Fibroblast of the aortic adventitia (primary cell): ENCODE measurements around the gene TMEM203. TPM values are rescaled to one million over a fixed set of nuclear protein-coding genes. Genes with fewer than 3 reads are reported as not detected.

Experiments
- DNase-seq: peaks from one replicate; pipeline ENCODE4 v3.0.0-alpha.2; 2010; ENCODE audit warnings: low read depth
- H3K4me3 ChIP-seq: 2 replicates; pipeline ENCODE4 v1.5.1; 2011; ENCODE audit warnings: low read depth, mild to moderate bottlenecking, control low read depth, low read length, moderate library complexity
- CTCF ChIP-seq: IDR thresholded peaks from 2 replicates; pipeline ENCODE4 v1.5.1; 2011; ENCODE audit warnings: mild to moderate bottlenecking, low read length, control low read depth, inconsistent platforms; ENCODE audit not compliant: insufficient read depth
- total RNA-seq: library from RNA; depleted of rRNA; stranded (reverse); fragments of >200 nt; gene quantifications from 2 replicates; pipeline ENCODE4 v1.2.3, GENCODE V29; 2012; ENCODE audit warnings: low replicate concordance

Gene TMEM203
- total RNA-seq, 1 donor = 32.3 TPM

DNA sequence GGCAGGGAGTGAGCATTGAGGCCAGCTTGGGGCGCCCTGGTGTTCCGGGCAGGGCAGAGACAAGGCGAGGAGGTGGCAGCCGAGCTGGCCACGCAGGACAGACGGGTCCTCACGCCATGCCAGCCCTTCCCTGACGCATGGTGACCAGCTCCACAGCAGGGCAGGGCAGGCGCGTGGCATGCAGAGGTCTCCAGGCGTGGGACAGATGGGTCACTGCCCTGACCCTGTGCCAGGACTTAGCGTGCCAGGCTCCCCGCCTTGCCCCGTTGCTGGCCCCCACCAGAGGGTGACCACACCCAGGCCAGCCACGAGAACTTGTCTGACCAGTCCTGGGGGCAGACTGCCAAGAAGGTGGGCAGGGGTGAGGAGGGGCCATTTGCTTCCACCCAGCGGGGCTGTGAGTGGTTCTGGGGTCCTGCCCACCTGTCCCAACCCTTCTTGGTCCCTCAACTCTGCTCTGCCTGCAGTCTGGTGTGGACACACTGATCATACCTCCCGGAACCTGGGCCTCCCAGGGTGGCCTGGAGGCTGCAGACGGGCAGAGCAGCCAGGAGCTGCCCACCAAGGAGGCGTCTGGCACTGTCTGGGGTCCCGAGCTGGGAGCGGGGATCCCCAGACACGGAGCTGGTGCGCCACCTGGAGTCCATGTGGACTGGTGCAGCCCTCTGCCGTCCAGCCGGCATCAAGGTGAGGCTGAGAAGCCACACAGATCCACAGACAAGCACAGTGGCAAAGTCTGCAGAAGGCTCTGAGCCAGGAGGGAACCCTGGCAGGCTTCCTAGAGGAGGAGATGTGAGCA is 21.8 kb upstream of the TMEM203 start, which contains the start of gene RNF224:
Gene RNF224 (plus strand): TSS at position 449 of the 799 bp plus-strand sequence. CDS start 834 bp downstream, outside the sequence.
- peak; percentile 89 for TF ChIP-seq CTCF
- DNase-seq = peak; percentile 69
- no peak within 1 kb of the TSS for H3K4me3 ChIP-seq

DNA sequence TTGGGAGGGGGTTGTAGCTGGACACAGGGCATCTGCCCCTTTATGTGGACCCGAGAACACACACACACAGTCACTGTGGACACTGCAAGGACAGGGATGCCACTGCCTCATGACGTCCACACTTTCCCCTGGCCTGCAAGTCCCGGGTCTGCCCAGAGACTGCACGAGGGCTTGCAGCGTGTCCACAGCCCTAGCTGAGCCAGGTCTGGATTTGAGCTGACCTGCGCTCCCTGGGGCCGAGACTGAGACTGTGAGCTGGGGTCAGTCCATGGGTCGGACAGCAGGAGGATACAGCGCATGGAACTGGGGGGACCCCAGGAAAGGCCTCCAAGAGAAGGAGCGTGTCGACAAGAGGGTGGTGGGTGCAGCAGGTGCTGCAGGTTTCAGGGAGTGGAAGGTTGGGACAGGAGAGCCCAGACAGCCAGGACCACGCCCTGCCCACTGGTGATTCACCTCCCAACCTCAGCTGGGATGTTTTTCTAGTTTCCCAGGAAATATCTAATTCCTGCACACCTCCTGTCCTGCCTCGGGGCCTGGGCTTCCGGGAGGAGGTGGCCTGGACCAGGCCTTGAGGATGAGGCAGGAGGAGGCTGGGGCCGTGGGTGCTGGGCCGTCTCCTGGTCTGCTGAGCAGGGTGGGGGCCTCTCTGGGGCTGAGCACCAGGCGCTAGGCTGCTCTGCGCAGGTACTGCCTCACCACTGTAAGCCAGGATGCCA is 21.0 kb upstream of the TMEM203 start:
- DNase-seq = no peak
- TF ChIP-seq CTCF = no peak
- no peak overlapping the region for H3K4me3 ChIP-seq

DNA sequence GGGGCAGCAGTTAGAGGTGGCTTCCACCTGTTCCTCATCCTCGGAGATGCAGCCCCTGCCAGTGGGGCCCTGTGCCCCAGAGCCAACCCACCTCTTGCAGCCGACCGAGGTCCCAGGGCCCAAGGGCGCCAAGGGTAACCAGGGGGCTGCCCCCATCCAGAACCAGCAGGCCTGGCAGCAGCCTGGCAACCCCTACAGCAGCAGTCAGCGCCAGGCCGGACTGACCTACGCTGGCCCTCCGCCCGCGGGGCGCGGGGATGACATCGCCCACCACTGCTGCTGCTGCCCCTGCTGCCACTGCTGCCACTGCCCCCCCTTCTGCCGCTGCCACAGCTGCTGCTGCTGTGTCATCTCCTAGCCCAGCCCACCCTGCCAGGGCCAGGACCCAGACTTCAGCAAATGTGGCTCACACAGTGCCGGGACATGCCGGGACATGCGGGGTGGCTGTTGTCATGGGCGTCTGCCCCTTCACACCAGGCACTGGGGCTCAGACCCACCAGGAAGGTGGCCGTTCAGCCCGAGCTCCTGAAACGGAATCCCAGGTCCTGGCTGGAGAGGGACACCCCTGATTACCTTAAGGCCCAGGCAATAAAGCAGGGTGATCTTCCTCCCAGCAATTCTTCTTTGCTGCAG is 20.4 kb upstream of the TMEM203 start:
- H3K4me3 ChIP-seq = no peak overlapping the region
- no peak for DNase-seq
- TF ChIP-seq CTCF = no peak

GRCh38 chr9:137224830-137225694 is 19.6 kb upstream of the TMEM203 start, which contains the start of gene CYSRT1:
Gene CYSRT1 (plus strand): TSS chr9:137225174. CDS start chr9:137225622, 448 bp downstream.
- H3K4me3 ChIP-seq = peak within 1 kb of the TSS; percentile 80
- TF ChIP-seq CTCF = no peak
- DNase-seq = no peak

GRCh38 chr9:137223078-137223970 is 17.9 kb upstream of the TMEM203 start:
- peak overlapping the region; percentile 80 for H3K4me3 ChIP-seq
- TF ChIP-seq CTCF = no peak
- DNase-seq = peak; percentile 99
